IMR-90 (cell line): ENCODE results near the gene LUC7L2. TPM values are rescaled to one million over a fixed set of nuclear protein-coding genes. Genes with fewer than 3 reads are reported as not detected.

ENCODE experiments used
- ATAC-seq: fragments of 200-7000 bp; cut with Tn5 transposase; 2 replicates; pipeline ENCODE4 v1.9.1; 2020; ENCODE audit warnings: low read depth, mild to moderate bottlenecking, moderate library complexity
- BruUV-seq: library from RNA; stranded (reverse); fragments of 400-500 nt; replicated peaks from 2 replicates; lab custom pipeline; 2021; lab: Mats Ljungman, UMichigan
- CTCF ChIA-PET: fragments of 300-600 bp; formaldehyde crosslinking; extraction: SDS; loops from one replicate; lab custom pipeline; 2021; ENCODE audit warnings: antibody characterized with exemption; lab: Yijun Ruan, JAX
- POLR2A ChIA-PET: fragments of 300-600 bp; sonication (Branson Sonifier 250); formaldehyde crosslinking; loops from one replicate; lab custom pipeline; 2022; ENCODE audit warnings: antibody characterized with exemption; ENCODE audit not compliant: unreplicated experiment; lab: Charles Lee
- DNase-seq: peaks from one replicate; pipeline ENCODE4 v3.0.0; 2013
- H2AFZ ChIP-seq: replicated peaks from 2 replicates; pipeline ENCODE3; 2013; ENCODE audit warnings: low read length, mild to moderate bottlenecking; ENCODE audit not compliant: poor library complexity
- H2AK5ac ChIP-seq: 2 replicates; pipeline ENCODE4 v1.6.1; 2013; ENCODE audit warnings: low read depth, low read length, inconsistent platforms
- H2AK9ac ChIP-seq: replicated peaks from 2 replicates; pipeline ENCODE3; 2013; ENCODE audit warnings: mild to moderate bottlenecking, low read depth, low read length, moderate library complexity; ENCODE audit not compliant: poor library complexity
- H2BK120ac ChIP-seq: 2 replicates; pipeline ENCODE4 v1.6.1; 2013; ENCODE audit warnings: low read depth, low read length, inconsistent platforms
- H2BK15ac ChIP-seq: 3 replicates; pipeline ENCODE4 v1.6.1; 2013; ENCODE audit warnings: low read depth, low read length, inconsistent platforms
- H2BK20ac ChIP-seq: 2 replicates; pipeline ENCODE4 v1.6.1; 2013; ENCODE audit warnings: low read depth, mild to moderate bottlenecking, inconsistent platforms, low read length, moderate library complexity
- H2BK5ac ChIP-seq: 2 replicates; pipeline ENCODE4 v1.6.1; 2013; ENCODE audit warnings: mild to moderate bottlenecking, low read depth, low read length, inconsistent platforms; ENCODE audit not compliant: poor library complexity, severe bottlenecking
- H3K14ac ChIP-seq: replicated peaks from 2 replicates; pipeline ENCODE4 v1.6.1; 2013; ENCODE audit warnings: low read depth, low read length, inconsistent platforms
- H3K18ac ChIP-seq: 2 replicates; pipeline ENCODE4 v1.6.1; 2013; ENCODE audit warnings: low read depth, low read length, control low read depth
- H3K23ac ChIP-seq: 2 replicates; pipeline ENCODE4 v1.6.1; 2013; ENCODE audit warnings: low read depth, low read length, inconsistent platforms
- H3K27ac ChIP-seq: 2 replicates; pipeline ENCODE4 v1.5.1; 2013; ENCODE audit warnings: mild to moderate bottlenecking, control low read depth, low read length; ENCODE audit not compliant: insufficient read depth
- H3K27me3 ChIP-seq: 2 replicates; pipeline ENCODE4 v1.6.1; 2013; ENCODE audit warnings: low read length; ENCODE audit not compliant: control insufficient read depth, insufficient read depth
- H3K36me3 ChIP-seq: 2 replicates; pipeline ENCODE4 v1.6.1; 2013; ENCODE audit warnings: low read length, mixed read lengths; ENCODE audit not compliant: control insufficient read depth, insufficient read depth
- H3K4ac ChIP-seq: 2 replicates; pipeline ENCODE4 v1.6.1; 2013; ENCODE audit warnings: low read depth, low read length, inconsistent platforms
- H3K4me1 ChIP-seq: 2 replicates; pipeline ENCODE4 v1.6.1; 2013; ENCODE audit warnings: low read length, mixed read lengths; ENCODE audit not compliant: control insufficient read depth, insufficient read depth
- H3K4me2 ChIP-seq: 2 replicates; pipeline ENCODE4 v1.6.1; 2013; ENCODE audit warnings: low read depth, mild to moderate bottlenecking, control low read depth, low read length, moderate library complexity
- H3K4me3 ChIP-seq: 2 replicates; pipeline ENCODE4 v1.5.1; 2013; ENCODE audit warnings: low read depth, mild to moderate bottlenecking, control low read depth, low read length, moderate library complexity; ENCODE audit not compliant: insufficient read depth
- H3K56ac ChIP-seq: 2 replicates; pipeline ENCODE4 v1.6.1; 2013; ENCODE audit warnings: low read length, inconsistent platforms; ENCODE audit not compliant: insufficient read depth; ENCODE audit errors: extremely low read depth
- H3K79me1 ChIP-seq, 2 experiments: 2 replicates each; pipeline ENCODE4 v1.6.1; 2013; ENCODE audit warnings: low read length in 2 of 2, inconsistent platforms in 1 of 2, low read depth in 1 of 2
- H3K9ac ChIP-seq: 2 replicates; pipeline ENCODE4 v1.6.1; 2013; ENCODE audit warnings: low read depth, low read length, control low read depth
- H3K9me1 ChIP-seq: 2 replicates; pipeline ENCODE4 v1.6.1; 2013; ENCODE audit warnings: low read length, inconsistent platforms; ENCODE audit not compliant: insufficient read depth
- H3K9me3 ChIP-seq: 2 replicates; pipeline ENCODE4 v1.6.1; 2013; ENCODE audit warnings: low read length; ENCODE audit not compliant: control insufficient read depth, insufficient read depth
- H4K20me1 ChIP-seq: 2 replicates; pipeline ENCODE4 v1.6.1; 2013; ENCODE audit warnings: low read length, inconsistent platforms; ENCODE audit not compliant: insufficient read depth
- H4K5ac ChIP-seq: 2 replicates; pipeline ENCODE4 v1.6.1; 2013; ENCODE audit warnings: mild to moderate bottlenecking, low read depth, low read length, control low read depth
- H4K8ac ChIP-seq, 2 experiments: 2 replicates each; pipeline ENCODE4 v1.6.1; 2013; ENCODE audit warnings: low read depth in 2 of 2, low read length in 2 of 2, control low read depth in 1 of 2, inconsistent platforms in 1 of 2
- H4K91ac ChIP-seq: 2 replicates; pipeline ENCODE4 v1.6.1; 2013; ENCODE audit warnings: low read depth, low read length, inconsistent platforms; ENCODE audit not compliant: insufficient read depth
- BHLHE40 ChIP-seq: fragments of 150-350 bp; IDR thresholded peaks from 2 replicates; pipeline ENCODE4 v1.6.1; 2016; ENCODE audit warnings: mild to moderate bottlenecking, low read depth, low read length
- CHD1 ChIP-seq: IDR thresholded peaks from 2 replicates; pipeline ENCODE4 v1.6.1; 2012; ENCODE audit warnings: low read depth, low read length, improper control_type of control experiment
- CTCF ChIP-seq: conservative IDR thresholded peaks from 2 replicates; pipeline ENCODE4 v1.5.1; 2012; ENCODE audit warnings: mild to moderate bottlenecking, low read depth, low read length, improper control_type of control experiment
- MAFK ChIP-seq: IDR thresholded peaks from 2 replicates; pipeline ENCODE4 v1.6.1; 2012; ENCODE audit warnings: low read depth, low read length, improper control_type of control experiment
- MAZ ChIP-seq: IDR thresholded peaks from 2 replicates; pipeline ENCODE4 v1.6.1; 2012; ENCODE audit warnings: low read depth, mild to moderate bottlenecking, low read length, improper control_type of control experiment, moderate library complexity, borderline replicate concordance
- MXI1 ChIP-seq: IDR thresholded peaks from 2 replicates; pipeline ENCODE4 v1.6.1; 2012; ENCODE audit warnings: low read depth, mild to moderate bottlenecking, low read length, moderate library complexity, borderline replicate concordance
- NFE2L2 ChIP-seq: fragments of 150-350 bp; IDR thresholded peaks from 2 replicates; pipeline ENCODE4 v1.6.1; 2016; ENCODE audit warnings: low read depth, mild to moderate bottlenecking, low read length
- POLR2A ChIP-seq: IDR thresholded peaks from 2 replicates; pipeline ENCODE4 v1.6.1; 2012; ENCODE audit warnings: mild to moderate bottlenecking, low read depth, low read length
- RAD21 ChIP-seq: IDR thresholded peaks from 2 replicates; pipeline ENCODE4 v1.6.1; 2012; ENCODE audit warnings: low read length, improper control_type of control experiment
- RCOR1 ChIP-seq: IDR thresholded peaks from 2 replicates; pipeline ENCODE4 v1.6.1; 2012; ENCODE audit warnings: mild to moderate bottlenecking, low read length, improper control_type of control experiment; ENCODE audit not compliant: insufficient replicate concordance
- RFX5 ChIP-seq: IDR thresholded peaks from 2 replicates; pipeline ENCODE4 v1.8.0; 2012; ENCODE audit warnings: low read depth, mild to moderate bottlenecking, low read length, moderate library complexity
- SMC3 ChIP-seq: fragments of 150-350 bp; IDR thresholded peaks from 2 replicates; pipeline ENCODE4 v1.6.1; 2016; ENCODE audit warnings: low read depth, mild to moderate bottlenecking, antibody characterized with exemption, low read length, moderate library complexity
- USF2 ChIP-seq: fragments of 150-350 bp; IDR thresholded peaks from 2 replicates; pipeline ENCODE4 v1.6.1; 2017; ENCODE audit warnings: mild to moderate bottlenecking, antibody characterized with exemption, low read length, low read depth
- dilution Hi-C: fragments of 300-500 bp; cut with HindIII; formaldehyde crosslinking; loops from one replicate; pipeline ENCODE4 v1.14.3; 2018; ENCODE audit warnings: low sequenced_read_pairs; ENCODE audit not compliant: unreplicated experiment
- in situ Hi-C: fragments of 300-500 bp; cut with MboI; formaldehyde crosslinking; loops from 3 replicates; pipeline ENCODE4 v1.14.3; 2019; ENCODE audit warnings: low sequenced_read_pairs, inconsistent platforms, mixed read lengths
- intact Hi-C: fragments of 100-400 bp; cut with micrococcal nuclease; formaldehyde crosslinking; loops from 2 replicates; pipeline ENCODE4 v1.10.0; 2022
- polyA plus RNA-seq, 3 experiments: library from polyadenylated mRNA; depleted of rRNA; stranded (reverse); fragments of >200 nt; gene quantifications; 2 replicates each; pipeline ENCODE4 v1.2.3, GENCODE V29; 2012; ENCODE audit warnings: low replicate concordance in 1 of 3
- total RNA-seq: library from RNA; depleted of rRNA; stranded (reverse); fragments of >200 nt; gene quantifications from 2 replicates; pipeline ENCODE4 v1.2.3, GENCODE V29; 2012
- TF ChIP-seq, protein P1 (sequence below): fragments of 150-350 bp; IDR thresholded peaks from 2 replicates; pipeline ENCODE4 v1.6.1; 2016; ENCODE audit warnings: low read depth, mild to moderate bottlenecking, low read length, moderate library complexity, borderline replicate concordance

The LUC7L2 gene
- total and polyA plus RNA-seq, 2 of the 4 experiments (the other 2 are of a cell fraction): 14.9 to 31.8 TPM

GRCh38 chr7:139397192-139397591 is 37.5 kb downstream of the LUC7L2 start:
- no peak overlapping the region for H2AK5ac ChIP-seq
- no peaks in the 10 kb centered on the region for H3K27me3 ChIP-seq
- no peak overlapping the region for H4K5ac ChIP-seq
- peaks cover 25 to 46% of the 10 kb centered on the region in 2 experiments for H3K79me1 ChIP-seq
- intact Hi-C loops (loop anchor here (5.0 kb wide), 1 partner anchor 35 kb away; no protein-coding TSS in a partner anchor), dilution Hi-C loops (no loop called here), in situ Hi-C loops (no loop called here)
- no peak overlapping the region for H3K4me3 ChIP-seq
- no peak overlapping the region for H2AK9ac ChIP-seq
- no peaks in the 10 kb centered on the region for H3K9me3 ChIP-seq
- H3K4ac ChIP-seq: no peak overlapping the region
- no peak overlapping the region for H2AFZ ChIP-seq
- no TSS peak for BruUV-seq
- no peak overlapping the region for H3K18ac ChIP-seq
- peaks cover 34% of the 10 kb centered on the region for H4K20me1 ChIP-seq
- no peak overlapping the region for H4K91ac ChIP-seq
- CTCF ChIA-PET: no interaction called here
- no peak overlapping the region for H2BK120ac ChIP-seq
- no peak overlapping the region for H3K23ac ChIP-seq
- H3K36me3 ChIP-seq: peaks cover 12% of the 10 kb centered on the region
- H2BK5ac ChIP-seq: no peak overlapping the region
- H3K4me2 ChIP-seq: no peak overlapping the region
- DNase-seq (no peak), ATAC-seq (no peak)
- TF ChIP-seq CHD1 (no peak), BHLHE40 (no peak), POLR2A (no peak), SMC3 (no peak), USF2 (no peak), CTCF (no peak), MXI1 (no peak), RAD21 (no peak), NFE2L2 (no peak), MAZ (no peak), RCOR1 (no peak), RFX5 (no peak), MAFK (no peak)
- TF ChIP-seq, protein P1, sequence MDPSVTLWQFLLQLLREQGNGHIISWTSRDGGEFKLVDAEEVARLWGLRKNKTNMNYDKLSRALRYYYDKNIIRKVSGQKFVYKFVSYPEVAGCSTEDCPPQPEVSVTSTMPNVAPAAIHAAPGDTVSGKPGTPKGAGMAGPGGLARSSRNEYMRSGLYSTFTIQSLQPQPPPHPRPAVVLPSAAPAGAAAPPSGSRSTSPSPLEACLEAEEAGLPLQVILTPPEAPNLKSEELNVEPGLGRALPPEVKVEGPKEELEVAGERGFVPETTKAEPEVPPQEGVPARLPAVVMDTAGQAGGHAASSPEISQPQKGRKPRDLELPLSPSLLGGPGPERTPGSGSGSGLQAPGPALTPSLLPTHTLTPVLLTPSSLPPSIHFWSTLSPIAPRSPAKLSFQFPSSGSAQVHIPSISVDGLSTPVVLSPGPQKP: no peak
- no peak overlapping the region for H3K14ac ChIP-seq
- POLR2A ChIA-PET: no interaction called here
- no peak overlapping the region for H4K8ac ChIP-seq
- no peak overlapping the region for H3K56ac ChIP-seq
- no peak overlapping the region for H3K9ac ChIP-seq
- H3K27ac ChIP-seq: no peak overlapping the region
- peaks cover 6% of the 10 kb centered on the region; the same call in 1 of the 2 replicates for H3K4me1 ChIP-seq
- no peak overlapping the region for H2BK15ac ChIP-seq
- 0 out of 2 replicates have a peak, but pooled peaks cover 9% of the 10 kb centered on the region for H3K9me1 ChIP-seq
- H2BK20ac ChIP-seq: no peak overlapping the region
